Retina (tissue), 1 donor: ENCODE measurements around the gene DCST2.

ENCODE experiments used
- DNase-seq: peaks from one replicate; pipeline ENCODE4 v3.0.0-alpha.2; 2016

Gene DCST2

GRCh38 chr1:155048449-155049334, 15.1 kb upstream of the DCST2 start:
- DNase-seq, result no peak

GRCh38 chr1:155044812-155045657, 11.5 kb upstream of the DCST2 start:
- peak; percentile 71 for DNase-seq

GRCh38 chr1:155044365-155044764, 10.8 kb upstream of the DCST2 start:
- DNase-seq, result no peak

- no peak for DNase-seq
These were observed 10.2 kb upstream of the DCST2 start for GRCh38 chr1:155043793-155044192.

- DNase-seq, result no peak
These were observed 9.7 kb upstream of the DCST2 start for GRCh38 chr1:155043301-155043702.

GRCh38 chr1:155042789-155043188, 9.2 kb upstream of the DCST2 start:
- no peak for DNase-seq

- DNase-seq, result no peak
These were observed 6.9 kb upstream of the DCST2 start for GRCh38 chr1:155040358-155041093.

- no peak for DNase-seq
These were observed 5.7 kb upstream of the DCST2 start for GRCh38 chr1:155039308-155039669.

GRCh38 chr1:155038602-155039307, 5.2 kb upstream of the DCST2 start:
- no peak for DNase-seq

GRCh38 chr1:155037851-155038441, 4.4 kb upstream of the DCST2 start:
- DNase-seq, result no peak

- DNase-seq, result no peak
These were observed 3.5 kb upstream of the DCST2 start for GRCh38 chr1:155037043-155037442.

GRCh38 chr1:155035936-155036335, 2.4 kb upstream of the DCST2 start:
- no peak for DNase-seq

GRCh38 chr1:155034318-155035208, 982 bp upstream of the DCST2 start:
- no peak for DNase-seq

GRCh38 chr1:155032886-155033285, 695 bp downstream of the DCST2 start:
- DNase-seq, result no peak

GRCh38 chr1:155030899-155031298, 2.7 kb downstream of the DCST2 start:
- no peak for DNase-seq

- no peak for DNase-seq
These were observed 3.3 kb downstream of the DCST2 start for GRCh38 chr1:155030243-155030795.

- DNase-seq, result no peak
These were observed 3.9 kb downstream of the DCST2 start for GRCh38 chr1:155029513-155030242.

GRCh38 chr1:155026588-155026987, 7.0 kb downstream of the DCST2 start:
- no peak for DNase-seq

- DNase-seq, result no peak
These were observed 7.4 kb downstream of the DCST2 start for GRCh38 chr1:155026154-155026553.

- no peak for DNase-seq
These were observed 9.3 kb downstream of the DCST2 start for GRCh38 chr1:155024315-155024714.
